Activated CD8-positive, alpha-beta memory T cell treated with anti-CD3 and anti-CD28 coated beads, Interleukin-2, amount 50 U/mL, for 4 hours (primary cell): ENCODE measurements around the gene CTNNA3.

Source experiments
- DNase-seq: peaks from one replicate; pipeline ENCODE4 v3.0.0-alpha.2; 2020

The CTNNA3 gene

DNA sequence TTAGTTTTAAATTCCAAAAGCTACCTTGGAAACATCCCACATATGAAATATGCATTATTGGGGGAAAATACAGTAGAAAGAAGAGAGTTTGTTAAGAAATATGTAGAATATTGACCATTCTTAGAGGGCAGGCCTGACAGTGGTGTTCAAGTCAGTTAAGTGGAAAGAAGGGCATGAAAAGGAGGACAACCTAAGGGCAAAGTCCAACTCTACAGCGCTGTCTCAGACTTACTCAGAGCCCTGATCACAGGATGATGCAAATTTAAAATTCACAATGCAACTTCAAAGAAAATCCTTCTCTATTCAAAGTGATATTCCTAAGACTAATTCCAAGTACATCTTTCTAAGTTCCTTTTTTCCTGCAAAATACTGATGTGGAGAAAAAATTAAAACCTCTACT lies 909.3 kb downstream of the CTNNA3 start:
- DNase-seq = no peak

DNA sequence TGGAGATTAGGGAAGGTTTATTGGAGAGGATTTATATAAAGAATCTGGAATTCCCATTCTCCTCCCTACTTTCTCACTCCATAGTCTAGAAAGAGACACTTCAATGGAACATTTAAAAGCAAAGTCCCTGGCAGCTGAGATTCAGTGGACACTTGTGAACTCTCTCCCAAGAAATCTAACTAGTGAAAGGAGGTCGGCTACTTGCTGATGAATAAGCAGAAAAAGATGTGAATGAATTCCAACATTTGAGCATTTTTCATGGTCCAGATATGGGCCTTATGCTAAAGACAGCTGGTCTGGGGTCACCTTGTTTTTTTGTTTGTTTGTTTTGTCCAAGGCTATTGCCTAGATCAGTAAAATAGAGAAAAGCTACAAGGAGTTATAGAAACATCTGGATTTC lies 911.2 kb downstream of the CTNNA3 start:
- DNase-seq = no peak

DNA sequence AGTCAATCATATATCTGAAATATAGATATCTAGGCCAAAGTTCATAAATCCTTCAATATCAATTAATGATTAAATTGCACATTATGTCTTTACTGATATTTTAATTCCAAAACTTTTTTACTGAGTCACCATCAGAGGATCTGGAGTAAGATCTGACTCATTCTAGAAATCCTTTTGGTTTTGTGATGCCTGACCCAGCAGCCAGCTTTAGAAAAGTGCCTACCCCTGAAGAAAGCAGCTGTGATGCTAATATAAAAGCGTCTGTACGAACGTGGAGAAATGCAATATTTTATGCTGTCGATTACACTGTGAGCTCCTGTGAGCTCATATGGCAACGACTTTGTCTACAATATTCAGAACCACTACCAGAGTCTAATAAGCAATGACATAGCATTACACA lies 912.7 kb downstream of the CTNNA3 start:
- DNase-seq = no peak

DNA sequence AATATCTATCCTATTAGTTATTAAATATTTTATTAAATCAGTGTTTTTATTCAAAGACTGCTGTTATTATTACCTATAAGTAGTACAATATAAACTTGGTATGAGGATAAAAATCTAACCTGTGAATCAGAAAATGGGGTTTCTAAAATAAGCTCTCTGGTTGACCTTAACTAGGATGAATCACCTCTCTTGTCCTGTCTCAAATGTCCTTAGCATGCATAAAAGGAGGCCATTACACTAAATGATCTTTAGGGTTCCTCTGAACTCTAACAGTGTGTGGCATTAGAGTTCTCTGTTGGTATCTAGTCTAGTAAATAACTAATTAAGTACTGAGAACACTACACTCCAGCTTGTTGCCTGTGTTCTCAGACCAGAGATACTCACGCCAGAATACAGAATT lies 913.2 kb downstream of the CTNNA3 start:
- DNase-seq = no peak

DNA sequence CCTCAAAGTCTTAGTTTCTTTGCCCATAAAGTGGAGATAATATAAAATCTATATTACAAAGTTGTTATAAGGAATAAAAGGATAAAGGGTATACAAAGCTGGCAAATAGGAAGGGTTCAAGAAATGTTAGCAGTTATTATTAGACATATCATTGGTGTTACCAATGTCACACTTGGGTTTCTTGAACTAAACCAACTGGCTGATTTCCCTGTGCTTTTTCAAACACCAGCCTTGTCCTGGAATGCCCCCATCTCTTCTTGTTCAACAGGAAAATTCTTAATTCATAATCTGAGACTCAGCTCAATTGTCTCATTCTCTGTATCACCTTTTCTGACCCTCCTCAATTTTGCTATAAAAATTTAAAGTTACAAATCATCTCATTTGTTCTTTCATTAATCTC lies 913.9 kb downstream of the CTNNA3 start:
- DNase-seq = no peak

DNA sequence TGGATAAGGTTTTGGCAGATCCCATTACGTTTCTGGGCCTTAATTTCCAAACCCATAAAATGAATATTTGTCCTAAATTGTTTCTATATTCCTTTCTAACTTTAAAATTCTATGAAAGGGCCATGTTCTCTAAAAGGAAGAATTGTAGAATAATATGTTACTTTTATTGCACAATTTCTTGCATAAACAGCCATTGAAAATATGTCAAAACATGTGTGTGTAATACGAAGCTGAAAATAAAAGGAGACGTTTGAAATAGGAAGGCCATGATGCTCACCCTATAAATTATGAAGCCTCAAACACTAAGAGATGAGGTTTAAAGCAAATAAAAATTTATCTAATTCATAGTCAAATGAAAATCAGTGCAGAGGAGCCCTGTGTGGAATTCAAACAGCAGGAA lies 915.2 kb downstream of the CTNNA3 start:
- DNase-seq = no peak

DNA sequence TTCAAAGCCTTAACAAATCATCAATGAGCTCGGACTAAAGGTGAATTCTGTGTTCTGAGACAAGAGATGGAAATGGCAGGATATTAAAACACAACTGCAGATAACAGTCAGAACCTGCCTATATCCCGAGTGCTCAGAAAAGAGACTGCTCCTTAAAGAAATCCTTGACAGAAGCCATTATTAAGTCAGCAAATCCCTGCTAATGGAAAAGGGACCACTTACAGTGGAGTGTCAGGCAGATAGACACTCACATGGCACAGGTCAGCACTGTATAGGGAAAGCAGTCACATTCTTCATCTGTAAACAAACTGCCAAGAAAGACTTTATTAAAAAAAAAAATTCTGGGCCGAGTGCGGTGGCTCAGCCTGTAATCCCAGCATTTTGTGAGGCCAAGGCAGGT lies 917.6 kb downstream of the CTNNA3 start:
- no peak for DNase-seq

DNA sequence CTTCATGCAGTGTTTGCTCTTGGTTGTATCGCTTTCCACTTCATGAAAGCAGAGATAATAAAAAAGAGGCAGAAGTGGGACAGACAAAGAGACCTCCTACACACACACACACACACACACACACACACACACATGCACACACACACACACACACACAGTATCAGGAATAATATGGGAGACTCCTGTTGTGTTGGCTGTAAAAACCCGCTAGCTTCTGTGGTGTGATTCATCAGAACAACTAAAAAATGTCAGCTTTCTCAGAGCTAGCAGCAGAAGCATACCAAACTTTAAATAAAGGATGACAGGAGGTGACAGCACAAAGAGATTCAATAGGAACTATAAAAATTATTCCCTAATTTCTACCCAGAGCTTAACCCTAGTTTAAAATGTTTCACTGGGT lies 918.3 kb downstream of the CTNNA3 start:
- DNase-seq = no peak

DNA sequence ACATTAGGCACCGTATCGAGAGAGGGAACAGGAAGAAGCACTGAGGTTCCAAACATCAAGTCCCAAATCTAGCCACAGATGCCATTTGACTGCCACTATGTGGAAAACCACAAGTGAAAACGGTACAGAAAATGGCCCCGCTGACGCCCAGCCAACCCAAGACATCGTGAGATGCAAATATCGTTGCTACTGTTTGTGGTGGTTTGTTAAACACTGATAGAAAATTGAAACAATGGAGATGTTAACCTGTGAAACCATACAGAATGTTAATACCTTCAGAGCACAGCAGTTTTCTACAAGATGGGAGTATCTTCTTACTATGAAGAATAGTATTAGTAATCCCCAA lies 922.5 kb downstream of the CTNNA3 start:
- no peak for DNase-seq

DNA sequence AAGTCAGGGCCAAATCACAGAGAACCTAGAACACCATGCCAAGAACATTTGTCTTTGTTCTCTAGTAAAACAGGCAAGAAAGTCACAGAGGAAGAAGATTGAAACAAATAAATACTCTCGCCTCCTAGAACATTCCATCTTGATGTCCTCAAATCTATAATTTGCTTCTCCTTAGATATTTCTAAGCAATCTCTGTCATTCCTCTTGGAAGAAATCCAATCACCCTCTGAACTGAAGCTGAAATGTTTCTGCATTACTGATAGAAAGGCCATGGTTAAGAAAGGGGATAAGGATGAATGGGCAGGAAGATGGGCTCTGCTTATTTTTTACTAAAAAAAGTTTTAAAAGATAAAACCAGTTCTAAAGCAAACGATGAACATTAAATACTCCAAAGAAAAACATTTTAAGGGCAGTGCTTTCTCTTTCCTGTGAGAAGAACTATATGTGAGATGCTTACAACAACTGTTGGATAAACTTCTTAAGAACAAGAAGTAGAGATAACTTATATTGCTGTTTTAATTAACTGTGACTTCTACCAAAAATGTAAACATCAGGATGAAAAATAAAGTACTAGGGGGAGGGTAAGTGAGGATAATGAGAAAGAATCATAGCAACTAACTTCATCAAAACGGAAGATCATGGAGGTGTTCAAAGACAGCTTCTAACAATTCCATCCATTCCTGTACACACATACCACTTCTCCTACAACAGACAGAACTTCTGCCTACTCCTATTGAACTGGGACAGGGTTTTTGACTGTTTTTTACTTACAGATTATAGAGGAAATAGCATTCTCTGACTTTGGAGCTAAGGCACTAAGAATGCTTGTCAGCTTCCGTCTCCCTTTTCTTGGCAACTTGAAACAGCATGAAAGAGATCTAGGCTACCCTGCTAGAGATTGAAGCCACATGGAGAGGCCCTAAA lies 923.2 kb downstream of the CTNNA3 start:
- no peak for DNase-seq

DNA sequence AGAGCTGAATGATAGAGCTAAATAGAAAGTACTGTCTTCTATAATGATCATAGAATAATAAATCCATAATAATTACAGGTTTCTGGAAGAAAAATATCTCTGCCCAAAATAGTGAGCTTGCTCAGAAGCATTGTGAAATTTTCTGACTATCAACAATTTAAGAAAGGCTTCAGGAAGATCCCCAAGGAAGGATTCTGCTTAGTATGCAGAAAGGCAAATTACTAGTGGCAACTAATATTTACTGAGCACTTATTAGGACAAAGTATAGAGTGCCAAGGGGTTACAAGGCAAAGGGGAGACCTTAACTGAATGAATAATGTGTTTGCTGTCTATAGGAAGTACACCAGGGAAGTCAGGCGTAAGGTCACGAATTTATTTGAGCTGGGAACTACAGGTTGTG lies 928.3 kb downstream of the CTNNA3 start:
- DNase-seq = no peak

DNA sequence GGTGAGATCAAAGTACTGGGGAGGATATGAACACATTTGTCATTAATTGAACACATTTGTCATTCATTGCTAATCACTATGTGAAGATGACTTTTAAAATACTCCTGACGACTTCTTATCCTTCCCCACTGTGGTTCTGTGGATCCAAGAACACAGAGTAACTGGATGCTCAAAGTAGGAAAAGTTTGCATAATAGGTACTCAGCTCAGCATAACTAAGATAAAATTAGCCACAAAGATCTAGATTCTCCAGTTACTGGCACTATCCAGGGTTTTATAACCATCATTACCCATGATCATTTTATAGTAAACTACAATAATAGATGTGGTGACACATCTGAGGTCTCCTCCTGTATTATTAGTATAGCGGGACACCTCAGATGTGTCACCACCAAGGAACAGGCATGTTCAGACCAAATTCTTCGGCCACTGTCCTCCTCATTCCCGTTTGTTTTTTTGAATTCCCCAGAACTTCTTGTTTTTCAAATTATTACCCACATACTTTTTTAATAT lies 933.7 kb downstream of the CTNNA3 start:
- no peak for DNase-seq

DNA sequence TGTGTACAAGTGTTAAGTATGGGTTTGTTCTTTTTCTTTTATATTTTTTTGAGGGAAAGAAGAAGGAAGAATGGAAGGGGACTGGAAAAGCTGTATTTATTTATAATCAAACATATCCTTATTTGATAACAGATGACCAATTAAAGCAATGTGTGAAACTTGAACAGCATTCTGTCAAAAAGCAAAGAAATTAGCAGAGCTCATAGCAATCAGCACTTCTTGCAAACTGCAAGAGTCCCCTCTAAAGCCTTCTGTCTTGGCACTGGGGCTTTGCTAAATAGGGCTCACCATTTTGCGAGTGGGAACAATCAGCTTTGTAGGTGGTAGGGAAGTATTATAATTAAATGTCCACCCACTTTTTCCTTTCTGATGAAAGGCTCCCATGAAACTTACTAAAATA lies 935.1 kb downstream of the CTNNA3 start:
- DNase-seq = no peak

DNA sequence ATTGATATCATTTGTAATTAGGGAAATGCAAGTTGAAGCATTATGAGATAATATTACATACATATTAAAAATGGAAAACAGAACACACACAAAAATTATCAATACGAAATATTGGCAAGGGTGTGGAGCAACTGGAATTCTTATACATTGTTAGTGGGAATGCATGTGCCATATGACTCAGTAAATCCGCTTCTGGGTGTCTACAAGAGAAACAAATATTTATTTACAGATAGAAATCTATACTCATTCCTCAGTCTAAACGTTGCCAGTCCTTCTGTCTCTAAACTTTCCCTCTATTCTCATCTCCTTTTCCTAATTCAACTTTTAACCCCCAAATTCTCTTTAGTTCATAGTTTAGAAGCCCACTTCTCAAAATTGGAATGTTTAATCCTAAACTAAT lies 940.5 kb downstream of the CTNNA3 start:
- no peak for DNase-seq

DNA sequence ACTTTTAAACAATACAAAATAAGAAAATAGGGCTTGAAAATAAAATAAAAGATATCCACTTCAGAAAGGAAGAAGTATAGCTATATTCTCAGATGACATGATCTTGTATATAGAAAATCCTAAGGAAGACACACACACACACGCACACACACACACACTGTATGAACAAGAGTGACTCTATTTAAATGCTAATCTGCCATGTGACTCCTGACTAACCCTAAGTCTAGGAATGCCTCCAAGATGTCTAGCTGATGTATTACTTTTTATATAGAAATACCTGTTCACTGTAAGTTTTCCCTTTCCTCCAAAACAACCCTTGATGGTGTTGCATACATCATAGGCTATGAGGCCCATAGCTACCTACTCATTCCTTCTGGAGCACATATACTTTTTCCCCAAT lies 943.3 kb downstream of the CTNNA3 start:
- DNase-seq = no peak

DNA sequence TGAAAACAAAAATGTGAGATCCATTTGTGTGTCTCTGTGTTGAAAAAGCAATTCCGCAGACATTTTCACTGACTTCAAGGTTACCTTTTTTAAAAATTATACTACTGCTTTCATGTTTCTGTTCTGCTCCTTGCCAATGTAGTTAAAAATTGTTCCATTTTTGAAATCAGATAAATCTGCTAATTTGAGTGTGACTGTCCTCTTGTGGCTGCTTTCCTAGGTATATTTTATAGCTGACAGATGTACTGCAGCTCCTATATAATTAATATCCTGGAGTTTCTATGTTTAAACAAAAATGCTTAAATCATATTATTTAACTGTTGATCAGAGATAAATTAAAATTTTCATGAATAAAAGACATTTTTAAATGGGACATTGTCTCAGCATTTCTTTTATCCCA lies 947.8 kb downstream of the CTNNA3 start:
- no peak for DNase-seq

DNA sequence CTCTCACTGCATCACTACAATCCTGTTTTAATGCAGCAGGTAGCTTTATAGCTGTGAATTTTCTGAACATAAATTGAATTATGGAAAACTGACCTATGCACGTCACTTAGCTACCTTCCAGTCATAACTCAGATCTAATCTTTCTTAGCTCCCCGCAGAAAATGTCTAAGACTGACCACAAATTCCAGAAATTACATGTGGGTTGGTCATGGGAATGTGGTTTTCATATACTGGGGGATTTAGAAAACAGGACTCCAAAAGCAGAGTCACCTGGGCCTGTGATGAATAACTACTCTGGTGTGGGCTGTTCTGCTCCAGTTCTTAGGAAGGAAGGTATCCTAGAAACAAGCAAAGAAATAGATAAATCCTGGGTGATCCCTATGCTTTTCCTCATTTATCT lies 948.5 kb downstream of the CTNNA3 start:
- no peak for DNase-seq

DNA sequence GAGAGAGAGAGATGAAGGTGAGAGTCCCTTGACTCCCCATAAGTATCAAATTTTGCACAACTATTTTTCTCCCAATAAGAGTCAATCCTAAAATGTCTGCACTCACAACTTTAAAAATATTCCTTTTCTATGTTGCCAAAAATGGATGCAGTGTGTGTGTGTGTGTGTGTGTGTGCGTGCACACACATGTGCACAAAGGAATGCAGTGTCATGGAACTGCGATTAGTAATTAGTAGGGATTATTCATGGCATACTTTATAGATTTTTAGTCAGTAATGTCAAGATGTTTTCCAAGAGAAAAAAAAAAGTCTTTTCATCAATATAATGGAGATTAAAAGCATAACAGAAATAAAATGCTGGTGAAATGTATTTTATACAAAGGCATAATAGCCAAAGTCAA lies 949.3 kb downstream of the CTNNA3 start:
- DNase-seq = no peak

DNA sequence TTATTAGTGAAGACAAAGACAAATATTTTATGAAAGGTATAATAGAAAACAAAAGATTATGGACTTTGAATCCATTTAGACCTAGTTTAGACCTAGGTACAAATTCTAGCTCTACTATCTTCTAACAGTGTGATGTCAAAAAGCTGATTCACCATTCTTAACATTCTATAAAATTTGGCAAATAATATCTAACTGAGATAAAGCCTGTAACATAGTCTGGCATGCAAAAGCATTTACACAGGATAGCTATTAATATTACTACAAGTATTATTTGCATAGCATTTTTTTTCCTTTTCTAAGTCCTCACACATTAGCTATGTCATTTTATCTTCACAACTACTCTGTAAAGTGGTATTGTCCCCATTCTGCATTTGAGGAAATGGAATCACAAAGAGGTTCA lies 949.7 kb downstream of the CTNNA3 start:
- DNase-seq = no peak

DNA sequence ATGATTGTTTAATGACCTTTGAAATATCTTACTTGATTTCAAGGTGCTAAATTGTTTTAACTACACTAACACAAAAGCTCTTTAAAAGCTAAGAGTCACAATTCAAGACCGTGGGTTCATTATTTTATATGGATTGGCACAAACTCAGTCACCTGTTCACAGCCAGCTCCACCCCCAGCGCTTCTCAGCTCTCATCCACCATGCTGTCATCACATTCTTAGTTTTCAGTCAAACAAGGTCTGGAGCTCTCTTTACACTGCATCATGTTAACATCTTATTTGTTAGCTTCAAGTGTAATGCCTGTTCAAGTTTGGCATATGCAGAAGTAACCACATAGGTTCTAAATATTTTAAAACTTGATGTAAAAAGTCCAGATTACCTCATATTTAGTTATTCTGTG lies 951.1 kb downstream of the CTNNA3 start:
- no peak for DNase-seq

DNA sequence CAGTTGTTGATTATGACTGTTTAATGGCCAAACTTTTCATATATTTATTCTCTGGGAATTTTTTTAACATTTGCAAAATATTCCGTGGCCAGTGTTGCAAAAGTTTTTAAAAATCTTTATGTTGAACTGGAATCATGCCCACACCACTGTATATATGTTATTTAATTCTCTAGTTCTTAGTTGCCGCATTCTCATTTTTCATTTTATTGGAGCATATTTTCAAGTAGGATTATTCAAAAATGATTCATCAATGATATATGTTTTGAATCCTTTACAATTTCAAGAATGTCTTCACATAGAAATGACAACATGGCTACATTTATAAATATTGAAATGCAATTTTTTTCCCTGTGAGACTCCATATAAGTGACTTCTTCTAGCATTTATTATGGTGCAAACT lies 958.8 kb downstream of the CTNNA3 start:
- no peak for DNase-seq

DNA sequence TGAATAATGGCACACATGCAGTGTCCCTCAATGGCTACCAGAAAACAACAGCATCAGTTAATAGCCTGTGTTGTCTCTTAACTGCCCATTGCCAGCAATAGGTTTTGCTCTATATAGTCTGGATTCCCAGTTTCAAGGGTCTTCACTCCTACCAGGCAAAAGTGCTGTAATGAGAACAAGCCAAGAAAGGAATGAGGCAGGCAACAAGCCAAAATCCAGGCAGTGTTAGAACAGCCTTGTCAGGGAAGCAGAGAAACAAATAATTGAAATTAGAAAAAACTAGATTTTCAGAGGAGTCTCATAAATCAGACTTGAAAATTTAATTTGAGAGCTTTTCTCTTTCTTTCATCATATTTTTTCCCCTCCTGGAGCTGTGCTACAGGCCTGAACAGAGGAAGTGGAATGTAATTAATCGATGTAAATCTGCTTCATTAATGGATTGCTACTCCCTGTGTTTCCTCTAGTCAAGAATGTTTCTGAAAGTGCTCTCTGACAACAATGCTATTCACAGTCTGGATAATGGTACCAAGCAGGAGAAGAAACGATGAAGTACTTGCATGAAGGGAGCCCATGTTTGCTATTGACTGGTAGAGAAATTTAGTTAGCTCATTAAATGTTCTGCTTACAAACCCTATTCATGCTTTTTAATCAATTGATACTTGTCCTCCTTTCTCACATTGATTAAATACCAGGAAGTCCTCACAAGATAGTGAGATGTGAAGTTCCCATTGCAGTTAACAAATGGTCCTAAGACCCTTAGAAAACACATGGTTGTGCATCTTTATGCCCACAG lies 972.2 kb downstream of the CTNNA3 start:
- no peak for DNase-seq

DNA sequence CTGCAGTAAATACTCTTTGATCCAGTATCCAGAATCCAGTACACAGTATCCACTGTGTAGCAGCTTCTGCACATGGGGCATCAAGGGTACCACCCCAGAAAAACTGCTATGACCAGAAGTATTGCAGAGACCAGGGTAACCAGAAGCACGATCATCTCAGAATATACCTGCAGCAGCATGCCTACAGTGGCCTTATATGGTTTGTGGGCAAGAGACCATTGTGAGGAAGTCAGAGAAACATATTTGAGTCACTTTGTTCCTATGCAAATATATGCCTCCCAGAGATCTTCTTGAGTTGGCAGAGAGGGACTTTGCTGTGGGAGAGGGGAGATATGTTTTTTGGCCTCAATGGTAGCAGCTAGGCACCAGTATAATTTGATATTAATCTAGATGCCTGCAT lies 976.5 kb downstream of the CTNNA3 start:
- no peak for DNase-seq
